Measurements from ENCODE around the gene GABBR2.

The GABBR2 gene

DNA sequence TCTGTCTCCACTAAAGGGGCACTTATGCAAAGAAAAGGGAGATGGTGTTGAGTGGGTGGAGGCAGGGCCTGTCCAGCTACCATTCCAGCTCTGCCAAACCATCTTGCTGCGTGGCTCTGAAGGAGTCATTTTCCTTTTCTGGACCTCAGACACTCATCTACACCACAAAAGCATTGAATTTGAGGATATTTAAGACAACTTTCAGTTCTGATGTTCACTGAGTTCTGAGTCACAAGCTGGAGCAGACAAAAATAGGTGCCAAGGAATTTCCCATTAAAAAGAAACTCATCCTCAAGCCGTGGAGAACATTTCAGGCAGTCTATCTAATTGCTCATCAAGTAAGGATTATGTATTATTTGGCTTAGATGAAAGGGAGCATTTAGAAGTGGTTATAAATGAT, 258.2 kb downstream of the GABBR2 start:
- no peak overlapping the region for H3K4me3 ChIP-seq (ENCODE audit: low read length)
- TF ChIP-seq ZNF274 (IDR thresholded peaks at IDR 0.05; ENCODE audit: low read depth, low read length) = no peak

DNA sequence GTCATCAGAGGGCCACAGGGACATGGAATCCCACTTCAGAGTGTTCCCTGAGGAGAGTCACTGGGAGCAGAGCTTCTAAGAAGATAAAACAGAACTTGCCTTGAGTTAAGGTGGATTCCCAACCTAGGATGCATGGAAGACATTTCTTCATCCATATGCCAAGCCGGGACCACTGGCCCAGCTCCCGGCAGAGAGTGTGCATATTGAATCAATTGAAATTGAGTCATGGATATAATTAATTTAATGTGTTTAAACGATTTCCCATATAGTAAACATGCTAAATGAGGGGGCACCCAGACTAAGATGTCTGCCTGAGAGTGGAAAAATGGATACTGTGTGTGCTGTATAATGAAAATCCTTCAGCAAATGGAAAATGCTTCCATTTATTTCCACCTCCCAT, 258.9 kb downstream of the GABBR2 start:
- no peak overlapping the region for H3K4me3 ChIP-seq (ENCODE audit: low read length)
- no peak for TF ChIP-seq ZNF274 (IDR thresholded peaks at IDR 0.05; ENCODE audit: low read depth, low read length)

DNA sequence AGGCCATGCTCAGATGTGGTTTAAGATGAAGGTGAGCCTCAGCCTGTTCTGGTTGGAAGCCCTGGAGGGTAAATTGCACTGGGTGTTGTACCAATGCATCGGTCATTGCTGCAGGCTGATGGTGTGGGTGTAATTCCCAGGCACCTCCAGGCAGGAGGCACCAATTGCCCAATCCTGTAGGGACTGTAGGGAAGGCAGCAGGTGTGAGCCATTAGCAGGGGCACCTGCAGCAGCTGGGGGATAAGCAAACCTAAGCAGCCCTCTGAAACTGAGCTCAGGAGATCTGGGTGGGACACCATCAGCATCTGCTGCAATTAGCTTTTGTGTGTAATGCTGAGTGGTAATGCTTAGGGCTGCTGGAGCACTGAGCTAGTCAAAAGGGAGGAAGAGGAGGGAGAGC, 263.2 kb downstream of the GABBR2 start:
- TF ChIP-seq ZNF274 (IDR thresholded peaks at IDR 0.05; ENCODE audit: low read depth, low read length) = no peak
- H3K4me3 ChIP-seq (ENCODE audit: low read length) = no peak overlapping the region

DNA sequence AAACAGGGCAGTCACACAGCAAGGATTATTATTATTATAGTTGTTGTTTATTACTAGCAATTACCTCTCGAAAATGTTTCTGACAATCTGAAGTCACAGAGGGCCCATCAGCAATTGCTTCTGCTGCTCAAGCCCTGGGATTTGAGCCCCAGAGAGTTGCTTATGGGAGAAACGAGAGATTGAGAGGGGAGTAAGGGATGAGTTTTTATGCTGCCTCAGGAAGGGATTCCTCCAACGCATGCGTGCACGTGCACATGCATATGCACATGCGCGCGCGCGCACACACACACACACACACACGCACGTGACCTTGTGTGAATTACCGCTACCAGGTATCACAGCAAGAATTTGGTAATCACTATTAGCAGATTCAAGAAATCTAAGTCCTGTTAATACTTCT, 264.1 kb downstream of the GABBR2 start:
- H3K4me3 ChIP-seq (ENCODE audit: low read length) = no peak overlapping the region
- TF ChIP-seq ZNF274 (IDR thresholded peaks at IDR 0.05; ENCODE audit: low read depth, low read length) = no peak

DNA sequence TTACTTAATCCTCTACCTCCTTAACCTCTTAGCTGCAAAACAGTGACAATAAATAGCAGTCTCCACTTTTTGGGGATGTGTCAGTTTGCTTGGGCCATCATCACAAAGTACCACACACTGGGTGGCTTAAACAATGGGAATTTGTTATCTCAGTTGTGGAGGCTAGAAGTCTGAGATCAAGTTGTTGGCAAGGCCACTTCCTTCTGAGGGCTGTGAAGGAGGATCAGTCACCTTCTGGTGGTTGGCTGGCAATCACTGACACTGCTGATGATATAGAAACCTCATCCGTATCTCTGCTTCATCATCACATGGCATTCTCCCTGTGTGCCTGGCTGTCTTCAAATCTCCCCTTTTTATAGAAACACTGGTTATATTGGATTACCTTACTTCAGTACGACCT, 266.2 kb downstream of the GABBR2 start:
- TF ChIP-seq ZNF274 (IDR thresholded peaks at IDR 0.05; ENCODE audit: low read depth, low read length) = no peak
- H3K4me3 ChIP-seq (ENCODE audit: low read length) = no peak overlapping the region

DNA sequence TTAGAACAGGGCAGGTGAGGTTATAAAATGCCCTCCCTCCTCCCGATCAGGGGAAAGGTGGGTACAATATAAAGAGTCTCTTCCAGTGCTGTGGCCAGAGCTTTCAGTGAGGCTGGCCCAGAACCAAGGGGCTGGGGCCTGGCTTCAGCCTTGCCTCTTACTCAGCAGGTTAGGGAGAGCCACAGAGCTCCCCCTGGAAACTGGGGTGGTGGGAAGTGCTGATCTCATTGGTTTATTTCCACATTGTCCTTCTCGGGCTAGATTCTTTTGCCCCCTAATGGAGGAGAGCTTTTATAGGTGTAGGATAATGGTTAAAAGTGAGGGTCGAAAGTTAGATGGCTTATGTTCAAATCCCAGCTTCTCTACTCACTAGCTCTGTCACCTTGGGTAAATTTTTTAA, 266.6 kb downstream of the GABBR2 start:
- H3K4me3 ChIP-seq (ENCODE audit: low read length) = no peak overlapping the region
- TF ChIP-seq ZNF274 (IDR thresholded peaks at IDR 0.05; ENCODE audit: low read depth, low read length) = no peak

DNA sequence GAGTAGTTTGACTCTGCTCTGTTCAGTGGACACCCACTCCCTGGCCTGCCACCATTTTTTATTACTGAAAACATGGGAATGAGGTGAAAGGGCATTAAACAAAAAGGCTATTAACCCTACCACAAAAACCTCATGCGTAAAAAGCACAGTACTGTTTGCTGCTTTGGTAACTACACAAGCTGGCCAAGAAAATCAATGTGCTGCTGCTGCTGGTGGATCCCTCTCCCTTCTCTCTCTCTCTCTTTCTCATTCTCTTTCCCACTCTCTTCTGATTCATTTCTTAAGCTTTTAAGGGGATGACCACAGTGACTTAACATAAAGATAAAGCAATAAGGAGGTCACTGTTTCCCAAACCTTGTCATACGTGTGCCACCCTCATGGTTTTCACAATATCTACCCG, 270.1 kb downstream of the GABBR2 start:
- no peak overlapping the region for H3K4me3 ChIP-seq (ENCODE audit: low read length)
- TF ChIP-seq ZNF274 (IDR thresholded peaks at IDR 0.05; ENCODE audit: low read depth, low read length) = no peak

DNA sequence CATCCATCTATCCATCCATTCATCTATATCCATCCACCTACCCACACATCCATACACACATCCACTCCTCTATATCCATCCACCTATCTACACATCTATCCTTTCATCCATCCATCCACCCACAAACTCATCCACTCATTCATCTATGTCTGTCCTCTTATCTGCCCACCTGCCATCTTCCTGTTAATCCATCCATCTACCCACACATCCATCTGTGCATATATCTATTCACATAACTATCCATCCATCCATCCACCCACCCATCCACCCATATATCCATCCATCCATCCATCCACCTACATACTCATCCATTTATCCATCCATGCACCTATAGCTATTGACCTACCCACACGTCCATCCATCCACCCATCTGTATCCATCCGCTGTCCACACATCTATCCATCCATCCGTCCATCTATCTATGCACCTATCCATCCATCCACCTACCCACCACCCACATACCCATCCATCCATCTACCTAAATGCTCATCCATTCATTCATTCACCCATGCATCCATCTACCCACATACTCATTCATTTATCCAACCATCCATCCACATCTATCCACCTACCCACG, 271.2 kb downstream of the GABBR2 start:
- no peak for TF ChIP-seq ZNF274 (IDR thresholded peaks at IDR 0.05; ENCODE audit: low read depth, low read length)

DNA sequence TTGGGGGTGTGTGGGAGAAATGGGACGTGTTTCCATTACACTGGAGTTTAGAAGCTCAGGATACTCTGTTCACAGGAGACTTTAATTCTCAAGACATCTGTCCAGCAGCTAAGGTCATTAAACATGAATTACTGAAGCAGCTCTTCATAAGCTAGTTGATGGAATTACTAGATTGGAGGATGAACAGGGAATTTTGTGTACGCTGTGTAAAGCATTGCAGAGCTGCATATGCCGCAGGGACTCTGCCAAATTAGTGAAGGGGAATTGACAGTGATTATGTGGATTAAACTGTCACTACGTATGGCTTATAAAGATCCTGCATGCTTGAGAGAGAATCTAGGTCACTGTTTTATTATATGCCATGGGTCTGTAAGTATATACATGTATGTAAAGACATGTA, 275.8 kb downstream of the GABBR2 start:
- no peak overlapping the region for H3K4me3 ChIP-seq (ENCODE audit: low read length)
- TF ChIP-seq ZNF274 (IDR thresholded peaks at IDR 0.05; ENCODE audit: low read depth, low read length) = no peak

More for the DNA sequence above, 271.2 kb downstream of the GABBR2 start:
- no peak overlapping the region for H3K4me3 ChIP-seq (ENCODE audit: low read length)

DNA sequence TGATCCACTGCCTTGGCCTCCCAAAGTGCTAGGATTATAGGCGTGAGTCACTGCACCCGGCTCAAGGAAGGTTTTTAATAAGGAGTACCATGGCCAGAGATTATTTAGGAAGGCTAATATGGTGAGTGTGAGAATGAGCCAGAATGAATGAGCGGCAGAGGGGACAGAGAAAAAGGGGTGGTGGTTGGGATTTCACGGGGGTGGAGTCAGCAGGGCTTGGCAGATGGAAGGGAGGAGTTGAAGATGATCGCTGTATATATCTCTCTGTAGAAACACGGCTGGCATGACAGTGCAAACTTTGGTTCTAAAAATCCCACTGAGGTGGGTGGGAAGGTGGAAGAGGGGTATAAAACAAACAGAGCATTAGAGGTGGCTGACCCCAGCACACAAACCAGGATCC, 276.6 kb downstream of the GABBR2 start:
- no peak for TF ChIP-seq ZNF274 (IDR thresholded peaks at IDR 0.05; ENCODE audit: low read depth, low read length)

DNA sequence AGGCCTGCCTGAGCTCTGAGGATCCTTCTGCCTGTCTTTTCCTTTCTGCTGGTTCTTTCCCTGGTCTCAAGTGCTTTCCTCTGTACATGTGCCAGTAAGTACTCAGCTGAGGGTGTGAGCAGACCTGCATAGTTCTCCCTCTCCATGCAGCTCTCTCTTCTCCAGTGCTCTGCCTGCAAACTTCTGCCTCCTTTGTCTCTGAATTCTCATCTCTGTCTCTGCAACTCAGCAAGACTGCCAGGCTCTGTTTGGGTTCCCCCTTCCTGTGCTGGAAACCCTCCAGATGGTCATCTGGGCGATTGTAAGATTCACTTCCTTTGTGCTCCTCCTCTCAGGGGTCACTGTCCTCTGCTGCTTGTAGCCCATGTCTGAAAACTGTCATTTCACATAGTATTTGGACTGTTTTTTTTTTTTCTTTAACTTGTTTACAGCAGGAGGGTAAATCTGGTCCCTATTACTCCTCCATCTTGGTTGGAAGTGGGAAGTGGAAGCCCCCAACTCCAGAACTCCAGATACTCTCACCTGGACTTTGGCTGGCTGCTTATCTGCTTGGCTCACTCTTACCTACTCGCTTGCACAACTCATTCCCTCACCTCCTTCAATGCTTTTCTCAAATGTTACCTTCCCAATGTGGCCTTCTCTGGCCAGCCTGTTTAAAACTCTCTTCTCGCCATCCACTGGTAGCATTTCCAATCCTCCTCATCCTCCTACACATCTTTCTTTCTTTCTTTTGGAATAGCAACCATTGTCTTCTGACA, 278.0 kb downstream of the GABBR2 start:
- no peak for TF ChIP-seq ZNF274 (IDR thresholded peaks at IDR 0.05; ENCODE audit: low read depth, low read length)
- H3K4me3 ChIP-seq (ENCODE audit: low read length) = no peak overlapping the region

More for the DNA sequence above, 276.6 kb downstream of the GABBR2 start:
- no peak overlapping the region for H3K4me3 ChIP-seq (ENCODE audit: low read length)

DNA sequence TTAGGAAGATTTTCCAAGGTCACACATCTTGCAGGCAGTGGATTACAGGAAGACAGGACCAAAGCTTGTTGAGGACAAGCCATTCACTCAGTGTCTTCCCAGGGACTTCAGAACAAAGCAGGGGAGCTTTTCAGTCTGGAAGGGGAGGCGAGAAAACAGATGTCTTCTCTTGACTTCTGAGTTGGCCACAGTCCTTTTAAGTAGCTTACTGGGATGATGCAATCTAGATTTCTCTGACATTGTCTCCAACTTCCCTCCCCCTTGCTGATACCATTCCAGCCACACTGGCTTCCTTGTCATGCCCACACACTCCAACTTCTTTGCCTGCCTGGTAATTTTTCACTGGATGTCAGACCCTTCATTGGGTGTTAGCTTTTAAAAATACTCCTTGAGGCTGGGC, 279.1 kb downstream of the GABBR2 start:
- no peak overlapping the region for H3K4me3 ChIP-seq (ENCODE audit: low read length)

DNA sequence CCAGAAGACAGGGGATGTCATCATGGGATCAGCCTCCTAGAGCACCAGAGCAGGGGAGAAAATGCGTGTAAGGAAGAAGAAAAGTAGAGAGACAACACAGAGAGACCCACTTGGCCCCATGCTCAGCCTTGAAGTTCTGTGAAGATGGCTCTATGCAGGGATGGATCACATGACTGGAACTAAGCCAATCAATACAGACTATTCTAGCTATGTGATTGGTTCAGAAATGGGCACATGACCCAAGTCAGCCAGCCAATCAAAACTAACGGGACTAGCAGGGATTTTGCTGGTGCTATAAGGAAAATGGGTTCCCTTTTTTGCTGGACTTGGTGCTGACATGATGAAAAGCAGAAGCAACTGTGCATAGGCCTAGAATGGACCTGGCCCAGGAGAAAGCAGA, 280.3 kb downstream of the GABBR2 start:
- H3K4me3 ChIP-seq (ENCODE audit: low read length) = no peak overlapping the region
- TF ChIP-seq ZNF274 (IDR thresholded peaks at IDR 0.05; ENCODE audit: low read depth, low read length) = no peak

More for the DNA sequence above, 279.1 kb downstream of the GABBR2 start:
- TF ChIP-seq ZNF274 (IDR thresholded peaks at IDR 0.05; ENCODE audit: low read depth, low read length) = no peak

DNA sequence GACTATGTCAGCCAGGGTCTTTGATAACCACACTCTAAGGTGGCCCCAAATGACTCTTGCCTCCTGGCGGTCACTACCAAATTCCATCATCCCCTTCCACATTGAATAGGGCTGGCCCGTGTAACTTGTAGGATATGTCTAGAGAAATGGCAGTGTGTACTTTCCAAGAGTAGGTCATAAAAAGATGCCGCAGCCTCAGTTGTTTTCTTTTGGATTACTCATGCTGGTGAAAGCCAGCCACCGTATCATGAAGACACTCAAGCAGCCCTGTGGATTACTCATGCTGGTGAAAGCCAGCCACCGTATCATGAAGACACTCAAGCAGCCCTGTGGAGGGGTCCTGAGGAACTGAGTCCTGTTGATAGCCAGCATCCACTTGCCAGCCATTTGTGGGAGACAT, 281.2 kb downstream of the GABBR2 start:
- no peak for TF ChIP-seq ZNF274 (IDR thresholded peaks at IDR 0.05; ENCODE audit: low read depth, low read length)

DNA sequence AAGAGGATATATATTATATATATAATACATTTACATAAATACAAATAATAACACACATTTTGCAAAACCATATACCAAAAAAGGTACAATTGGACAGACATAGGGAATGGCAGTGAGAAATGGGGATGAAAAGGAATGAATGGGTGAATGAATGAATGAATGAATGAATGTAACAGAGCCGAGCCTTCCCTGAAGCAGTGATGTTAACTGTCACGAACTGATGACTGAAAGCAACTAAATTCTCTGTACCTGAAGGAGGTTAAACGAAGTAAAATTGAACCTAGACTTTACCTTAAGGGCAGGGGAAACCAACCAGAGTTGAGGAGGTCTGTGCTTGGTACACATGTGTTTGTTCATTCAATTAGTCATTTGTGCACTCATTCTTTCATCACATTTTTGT, 283.7 kb downstream of the GABBR2 start:
- no peak for TF ChIP-seq ZNF274 (IDR thresholded peaks at IDR 0.05; ENCODE audit: low read depth, low read length)
- H3K4me3 ChIP-seq (ENCODE audit: low read length) = no peak overlapping the region

More for the DNA sequence above, 281.2 kb downstream of the GABBR2 start:
- no peak overlapping the region for H3K4me3 ChIP-seq (ENCODE audit: low read length)

DNA sequence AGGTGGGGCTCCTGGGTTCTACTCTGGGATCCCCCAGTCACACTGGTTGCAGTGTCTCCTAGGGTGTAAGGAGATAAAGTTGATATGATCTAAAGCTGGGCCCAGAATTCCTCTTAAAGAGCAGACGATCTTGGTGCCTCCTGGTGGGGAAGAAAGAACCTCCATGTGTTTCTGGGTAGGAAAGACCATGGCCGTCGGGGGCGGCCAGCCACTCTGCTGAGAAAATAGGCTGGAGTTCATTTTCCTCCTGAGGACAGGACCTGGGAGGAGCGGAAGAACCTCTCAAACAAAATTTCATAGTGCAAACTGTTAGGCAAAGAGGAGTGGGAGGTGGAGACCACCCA, 289.5 kb downstream of the GABBR2 start:
- H3K4me3 ChIP-seq (ENCODE audit: low read length) = no peak overlapping the region
- TF ChIP-seq ZNF274 (IDR thresholded peaks at IDR 0.05; ENCODE audit: low read depth, low read length) = no peak
